GOT3 (cell line): ENCODE measurements around the gene PSMD14.

ENCODE experiments used
- DNase-seq: peaks from one replicate; lab custom pipeline; 2025; ENCODE audit warnings: mixed read lengths; lab: John Stamatoyannopoulos, UW

PSMD14 gene

DNA sequence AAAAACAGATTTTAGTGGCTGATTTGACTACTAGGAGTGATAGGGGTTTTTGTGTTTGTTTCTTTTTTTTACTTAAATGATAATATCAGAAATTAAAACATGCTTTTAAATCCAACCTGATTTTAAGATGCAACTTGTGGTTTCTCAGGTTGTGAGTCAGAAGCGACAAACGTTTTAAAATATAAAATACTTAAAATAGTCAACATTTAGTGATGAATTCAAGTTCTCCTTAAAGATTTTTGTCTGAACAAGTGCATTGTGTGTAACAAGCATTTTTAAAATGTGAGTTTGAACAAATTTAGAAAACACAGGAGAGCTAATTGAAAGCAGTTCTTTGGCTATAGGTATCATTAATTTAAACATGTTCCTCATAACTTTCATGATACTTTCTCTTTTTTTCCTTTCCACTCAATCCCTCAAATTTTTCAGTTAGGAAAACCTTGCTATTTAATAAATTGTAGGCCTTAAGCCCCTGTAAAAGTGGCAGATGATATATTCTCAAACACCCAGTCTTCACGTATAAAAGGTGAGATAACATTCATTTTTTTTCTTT is 111.5 kb downstream of the PSMD14 start:
- no peak for DNase-seq

DNA sequence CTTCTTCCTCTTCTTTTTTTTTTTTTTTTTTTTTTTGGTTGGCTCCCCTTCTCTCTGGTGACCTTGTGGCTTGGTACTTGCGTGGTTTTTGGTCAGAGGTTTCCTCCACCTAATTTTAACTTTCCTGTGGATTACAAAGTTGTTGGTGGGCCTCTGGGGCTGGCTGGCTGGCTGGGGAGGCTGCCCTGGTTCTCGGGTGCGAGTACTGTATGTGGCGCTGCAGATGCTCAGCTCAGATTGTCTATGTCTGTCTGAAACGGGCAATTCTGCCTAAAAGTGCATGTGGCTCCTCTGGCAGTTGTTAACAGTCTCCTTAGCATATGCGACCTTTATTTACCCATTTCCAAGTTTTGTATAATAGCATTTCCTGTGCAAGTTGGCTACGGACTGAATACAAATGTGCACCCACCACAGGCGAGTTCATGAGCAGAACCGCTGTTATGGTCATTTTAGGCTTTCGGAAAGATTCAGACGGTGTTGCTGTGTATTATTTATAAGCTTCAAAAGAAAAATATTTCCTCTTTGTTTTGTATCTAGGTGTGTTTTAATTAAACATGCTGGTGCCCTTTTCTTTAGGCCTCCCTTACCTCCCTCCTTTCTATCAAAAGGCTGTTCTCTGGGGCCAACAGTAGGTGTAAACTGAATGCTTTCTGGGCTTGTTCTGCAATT is 112.3 kb downstream of the PSMD14 start:
- DNase-seq, result no peak

DNA sequence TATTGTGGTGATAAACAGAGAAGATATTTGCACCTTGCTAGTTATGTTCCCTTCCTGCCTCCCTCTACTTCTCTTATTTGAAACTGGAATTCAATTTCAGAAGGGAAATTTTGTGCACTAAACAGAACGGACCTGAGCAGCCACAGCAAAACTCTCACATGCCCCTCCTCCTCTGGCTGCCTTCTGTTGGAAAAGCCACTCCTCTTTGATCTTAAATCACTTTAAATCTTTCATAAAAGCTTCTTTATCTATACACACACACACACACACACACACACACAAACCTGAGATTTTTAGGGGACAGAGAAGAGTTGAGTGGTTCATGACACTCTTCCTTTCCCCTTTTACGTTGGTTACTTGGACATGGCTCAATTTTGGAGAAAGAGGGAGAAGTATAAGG is 113.5 kb downstream of the PSMD14 start:
- DNase-seq, result no peak

DNA sequence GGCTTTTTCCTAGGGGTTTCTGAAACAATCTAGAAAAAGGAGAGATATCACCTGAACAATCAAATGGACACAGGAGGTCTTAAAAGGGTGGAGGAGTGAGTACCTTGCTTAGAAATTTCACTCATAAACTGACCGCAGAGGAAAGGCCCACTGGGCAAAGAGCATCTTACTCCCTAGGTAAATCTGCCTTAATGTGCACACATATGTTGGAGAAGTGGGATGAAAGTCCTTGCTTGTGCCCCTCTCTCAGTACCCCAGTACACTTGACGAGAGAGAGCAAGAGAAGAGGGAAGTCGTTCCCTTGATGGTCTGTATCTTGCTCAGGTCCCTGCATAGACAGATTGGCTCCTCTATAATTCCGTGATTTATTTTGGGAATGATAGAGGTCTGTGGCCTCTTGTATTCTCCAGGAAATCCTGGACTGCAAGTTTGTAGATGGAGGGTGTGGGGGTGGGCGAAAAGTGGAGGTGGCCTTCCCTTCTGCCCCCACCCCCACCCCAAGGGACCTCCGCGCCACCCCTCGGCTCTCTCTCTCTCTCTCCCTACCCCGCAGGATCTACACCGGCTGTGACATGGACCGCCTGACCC is 114.7 kb downstream of the PSMD14 start:
- DNase-seq, result no peak

DNA sequence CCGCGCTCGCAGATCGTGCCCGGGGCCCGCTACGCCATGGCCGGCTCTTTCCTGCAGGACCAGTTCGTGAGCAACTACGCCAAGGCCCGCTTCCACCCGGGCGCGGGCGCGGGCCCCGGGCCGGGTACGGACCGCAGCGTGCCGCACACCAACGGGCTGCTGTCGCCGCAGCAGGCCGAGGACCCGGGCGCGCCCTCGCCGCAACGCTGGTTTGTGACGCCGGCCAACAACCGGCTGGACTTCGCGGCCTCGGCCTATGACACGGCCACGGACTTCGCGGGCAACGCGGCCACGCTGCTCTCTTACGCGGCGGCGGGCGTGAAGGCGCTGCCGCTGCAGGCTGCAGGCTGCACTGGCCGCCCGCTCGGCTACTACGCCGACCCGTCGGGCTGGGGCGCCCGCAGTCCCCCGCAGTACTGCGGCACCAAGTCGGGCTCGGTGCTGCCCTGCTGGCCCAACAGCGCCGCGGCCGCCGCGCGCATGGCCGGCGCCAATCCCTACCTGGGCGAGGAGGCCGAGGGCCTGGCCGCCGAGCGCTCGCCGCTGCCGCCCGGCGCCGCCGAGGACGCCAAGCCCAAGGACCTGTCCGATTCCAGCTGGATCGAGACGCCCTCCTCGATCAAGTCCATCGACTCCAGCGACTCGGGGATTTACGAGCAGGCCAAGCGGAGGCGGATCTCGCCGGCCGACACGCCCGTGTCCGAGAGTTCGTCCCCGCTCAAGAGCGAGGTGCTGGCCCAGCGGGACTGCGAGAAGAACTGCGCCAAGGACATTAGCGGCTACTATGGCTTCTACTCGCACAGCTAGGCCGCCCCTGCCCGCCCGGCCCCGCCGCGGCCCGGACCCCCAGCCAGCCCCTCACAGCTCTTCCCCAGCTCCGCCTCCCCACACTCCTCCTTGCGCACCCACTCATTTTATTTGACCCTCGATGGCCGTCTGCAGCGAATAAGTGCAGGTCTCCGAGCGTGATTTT is 115.5 kb downstream of the PSMD14 start:
- no peak for DNase-seq

DNA sequence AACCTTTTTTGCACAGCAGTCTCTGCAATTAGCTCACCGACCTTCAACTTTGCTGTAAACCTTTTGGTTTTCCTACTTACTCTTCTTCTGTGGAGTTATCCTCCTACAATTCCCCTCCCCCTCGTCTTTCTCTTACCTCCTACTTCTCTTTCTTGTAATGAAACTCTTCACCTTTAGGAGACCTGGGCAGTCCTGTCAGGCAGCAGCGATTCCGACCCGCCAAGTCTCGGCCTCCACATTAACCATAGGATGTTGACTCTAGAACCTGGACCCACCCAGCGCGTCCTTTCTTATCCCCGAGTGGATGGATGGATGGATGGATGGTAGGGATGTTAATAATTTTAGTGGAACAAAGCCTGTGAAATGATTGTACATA is 116.2 kb downstream of the PSMD14 start:
- DNase-seq, result no peak

DNA sequence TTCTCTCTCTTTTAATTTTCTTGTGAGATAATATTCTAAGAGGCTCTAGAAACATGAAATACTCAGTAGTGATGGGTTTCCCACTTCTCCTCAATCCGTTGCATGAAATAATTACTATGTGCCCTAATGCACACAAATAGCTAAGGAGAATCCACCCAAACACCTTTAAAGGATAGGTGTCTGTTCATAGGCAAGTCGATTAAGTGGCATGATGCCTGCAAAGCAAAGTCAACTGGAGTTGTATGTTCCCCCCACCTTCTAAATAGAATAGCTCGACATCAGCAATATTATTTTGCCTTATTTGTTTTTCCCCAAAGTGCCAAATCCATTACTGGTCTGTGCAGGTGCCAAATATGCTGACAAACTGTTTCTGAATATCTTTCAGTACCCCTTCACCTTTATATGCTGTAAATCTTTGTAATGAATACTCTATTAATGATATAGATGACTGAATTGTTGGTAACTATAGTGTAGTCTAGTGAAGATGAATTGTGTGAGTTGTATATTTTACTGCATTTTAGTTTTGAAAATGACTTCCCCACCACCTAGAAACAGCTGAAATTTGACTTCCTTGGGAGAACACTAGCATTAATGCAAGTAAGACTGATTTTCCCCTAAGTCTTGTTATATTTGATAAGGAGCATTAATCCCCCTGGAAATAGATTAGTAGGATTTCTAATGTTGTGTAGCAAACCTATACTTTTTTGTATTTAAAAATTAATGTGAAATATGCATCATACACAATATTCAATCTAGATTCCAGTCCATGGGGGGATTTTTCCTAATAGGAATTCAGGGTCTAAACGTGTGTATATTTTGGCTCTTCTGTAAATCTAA is 116.9 kb downstream of the PSMD14 start:
- no peak for DNase-seq

DNA sequence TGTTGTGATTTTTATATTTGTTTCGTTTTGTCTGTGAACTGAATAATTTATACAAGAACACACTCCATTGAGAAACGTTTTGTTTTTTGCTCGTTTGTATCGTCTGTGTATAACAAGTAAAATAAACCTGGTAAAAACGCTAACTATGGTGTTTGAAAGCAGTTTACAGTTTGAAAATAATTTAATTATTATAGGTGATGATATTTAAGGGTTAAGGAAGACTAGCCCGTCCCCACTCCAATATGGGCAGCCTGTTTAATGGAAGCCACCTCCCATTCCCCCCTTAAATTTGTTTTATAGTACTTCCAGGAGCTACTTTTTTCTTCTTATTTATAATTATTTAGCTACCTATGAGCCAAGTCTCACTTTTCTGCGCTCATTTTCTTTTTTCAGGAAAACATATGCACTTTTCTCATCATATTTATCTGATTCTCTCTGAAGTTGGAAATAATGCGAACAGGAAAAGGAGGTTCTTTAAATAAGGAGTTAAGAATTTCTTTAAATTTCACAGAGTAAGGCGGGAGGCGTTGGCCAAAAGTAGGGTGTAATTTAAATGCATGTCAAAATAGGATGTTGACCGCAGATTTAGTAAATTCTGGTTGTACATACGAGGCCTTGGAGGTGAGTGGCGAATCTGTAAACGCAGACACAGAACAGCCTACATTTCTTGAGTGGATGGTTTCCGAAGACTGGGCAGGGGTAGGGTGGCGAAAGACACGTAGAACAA is 117.7 kb downstream of the PSMD14 start:
- no peak for DNase-seq

DNA sequence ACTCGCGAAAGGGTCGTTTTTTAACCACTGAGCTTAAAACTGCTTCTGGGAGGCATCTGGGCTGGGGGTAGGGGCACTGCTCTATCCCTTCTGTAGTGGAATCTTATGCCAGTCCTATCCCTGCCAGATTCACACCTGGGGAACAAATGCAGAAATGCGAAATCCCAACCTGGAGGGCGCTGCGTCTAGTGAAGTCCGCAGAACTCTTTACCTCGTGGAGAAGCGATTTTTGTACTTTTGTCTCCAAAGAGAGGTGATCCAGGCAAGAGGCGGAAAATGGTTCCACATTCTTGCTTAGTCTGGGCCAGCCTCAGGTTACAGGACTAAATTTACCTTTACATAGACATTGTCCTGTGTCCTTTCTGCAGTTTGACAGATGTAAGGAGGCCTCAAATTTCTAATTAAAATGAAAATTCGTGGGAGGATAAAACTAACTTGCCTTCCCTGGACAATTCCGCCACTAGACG is 118.3 kb downstream of the PSMD14 start:
- DNase-seq, result no peak

DNA sequence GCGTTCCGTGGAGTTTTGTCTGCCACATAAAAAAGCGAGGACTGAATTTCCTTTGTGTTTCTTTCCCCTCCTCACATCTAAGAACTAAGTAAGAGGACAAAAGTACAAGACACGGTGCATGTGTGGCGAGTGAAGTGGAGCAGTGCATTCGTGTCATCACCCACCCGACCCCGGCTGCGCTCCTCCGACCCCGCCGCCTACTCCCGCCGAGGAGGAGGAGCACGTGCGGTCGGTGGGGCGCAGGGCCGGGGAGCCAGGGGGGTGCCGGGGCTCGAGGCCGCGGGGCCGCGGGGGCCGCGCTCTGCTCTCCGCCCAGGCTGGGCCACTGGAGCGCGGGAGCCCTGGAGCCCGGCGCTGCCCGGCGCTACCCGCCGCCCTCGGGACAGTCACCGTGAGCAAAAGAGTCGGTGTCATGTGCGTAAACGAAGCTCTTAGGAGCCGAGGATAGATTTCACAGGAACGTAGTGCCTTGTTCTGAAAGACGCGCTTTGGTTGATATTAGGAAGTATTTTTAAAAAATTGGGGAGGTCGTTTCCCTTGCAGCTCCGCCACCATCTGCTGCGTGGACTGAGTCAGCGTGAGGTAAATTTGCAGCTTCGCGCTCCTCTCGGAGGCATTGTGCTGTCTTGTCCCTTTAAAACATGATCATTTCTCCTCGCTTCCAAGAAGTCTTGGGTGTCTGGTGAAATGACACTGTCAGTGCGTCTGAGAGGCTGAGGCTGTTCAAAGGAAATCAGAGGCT is 118.9 kb downstream of the PSMD14 start:
- no peak for DNase-seq

DNA sequence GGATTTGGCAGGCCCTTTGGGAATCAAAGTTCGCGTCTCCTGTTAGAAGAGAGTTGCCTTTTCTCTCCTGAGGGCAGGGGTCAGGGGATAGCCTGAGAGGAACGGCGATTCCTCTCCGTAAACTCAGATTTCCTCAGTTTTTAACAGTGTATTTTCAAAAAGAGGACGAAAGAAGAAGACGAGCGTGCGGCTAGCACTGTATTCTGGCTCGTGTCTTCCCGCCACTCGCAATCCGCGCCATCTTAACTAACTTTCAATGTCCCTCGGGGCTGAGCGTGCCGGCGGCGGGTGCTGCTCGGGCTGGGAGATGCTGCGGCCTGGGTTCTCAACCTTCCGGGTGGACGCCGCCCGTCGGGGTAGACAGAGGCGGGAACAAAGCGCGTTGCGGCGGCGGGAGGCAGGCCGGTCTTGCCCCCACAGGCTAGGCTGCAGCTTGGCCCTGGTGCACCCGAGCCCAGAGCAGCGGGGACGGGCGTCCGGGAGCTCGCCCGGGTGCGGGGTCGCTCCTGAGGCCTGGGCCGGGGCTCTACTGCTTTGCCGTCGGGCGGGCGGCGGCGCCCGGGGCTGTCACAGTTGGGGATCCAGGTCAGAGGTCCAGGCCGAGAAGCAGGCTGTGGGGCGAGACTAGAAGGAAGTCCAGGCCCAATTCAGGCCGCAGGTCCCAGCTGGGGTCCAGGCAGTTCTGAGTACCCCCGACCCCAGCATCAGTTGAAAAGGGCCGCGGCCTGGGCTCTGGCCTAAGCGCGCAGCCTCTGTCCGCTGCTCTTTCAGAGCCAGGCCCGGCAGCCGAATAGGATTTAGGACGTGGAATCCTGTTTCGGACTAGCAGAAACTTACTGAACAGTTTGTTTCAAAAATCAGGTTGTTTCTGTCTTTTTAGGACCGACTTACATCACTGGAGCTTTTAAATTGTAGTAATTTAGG is 119.7 kb downstream of the PSMD14 start:
- no peak for DNase-seq

DNA sequence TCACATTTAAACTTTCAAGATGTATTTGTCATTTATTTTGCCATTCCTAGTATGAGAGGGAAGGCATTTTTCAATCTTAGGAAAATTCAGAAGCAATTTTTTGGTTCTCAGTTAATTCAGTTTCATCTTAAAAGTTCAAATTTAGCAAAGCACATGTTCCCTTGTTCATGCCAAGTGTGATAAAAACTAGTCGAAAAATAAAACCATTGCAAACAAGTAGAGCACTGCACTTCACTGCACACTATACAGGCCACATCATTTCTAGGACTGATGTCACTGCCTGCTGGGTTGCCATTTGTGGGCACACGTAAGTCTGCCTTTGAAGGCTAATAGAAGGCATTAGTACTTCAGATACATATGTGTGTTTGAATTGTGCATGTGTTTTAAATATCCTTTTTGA is 122.2 kb downstream of the PSMD14 start:
- DNase-seq, result no peak

DNA sequence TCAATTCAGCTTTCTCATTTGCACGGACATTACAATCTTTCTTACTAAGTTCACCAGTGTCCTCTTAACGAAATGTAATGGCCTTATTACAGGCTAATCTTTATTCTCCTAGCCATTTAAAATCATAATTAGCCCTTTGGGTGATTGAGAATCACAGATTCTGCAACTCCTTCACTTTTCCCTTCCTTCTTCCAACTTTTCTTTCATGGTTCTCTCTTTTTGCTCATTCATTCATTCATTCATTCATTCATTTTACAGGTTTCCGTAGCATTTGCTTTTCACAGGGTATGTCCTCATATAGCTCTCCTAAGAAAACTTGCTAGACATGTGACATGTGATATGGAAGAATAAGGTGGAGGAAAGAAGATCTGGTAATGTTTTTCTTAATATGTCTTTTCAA is 123.9 kb downstream of the PSMD14 start:
- no peak for DNase-seq

DNA sequence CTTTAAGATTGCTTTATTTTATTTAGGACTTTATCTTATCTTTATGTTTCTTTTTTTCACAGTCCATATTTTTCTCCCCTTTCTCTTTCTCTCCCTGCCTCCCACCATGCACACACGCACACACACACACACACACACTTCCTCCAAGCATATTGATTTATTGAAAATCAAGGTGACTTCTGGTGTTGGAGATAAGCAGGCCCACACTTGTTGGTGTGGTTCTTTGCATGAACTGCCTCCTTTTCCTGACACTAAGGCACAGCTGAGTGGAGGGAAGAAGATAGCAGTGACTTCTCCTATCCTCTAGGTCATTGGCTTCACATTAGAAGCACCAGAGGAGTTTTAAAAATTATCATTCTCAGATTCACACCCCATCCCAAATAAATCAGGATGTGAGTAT is 125.9 kb downstream of the PSMD14 start:
- DNase-seq, result no peak

DNA sequence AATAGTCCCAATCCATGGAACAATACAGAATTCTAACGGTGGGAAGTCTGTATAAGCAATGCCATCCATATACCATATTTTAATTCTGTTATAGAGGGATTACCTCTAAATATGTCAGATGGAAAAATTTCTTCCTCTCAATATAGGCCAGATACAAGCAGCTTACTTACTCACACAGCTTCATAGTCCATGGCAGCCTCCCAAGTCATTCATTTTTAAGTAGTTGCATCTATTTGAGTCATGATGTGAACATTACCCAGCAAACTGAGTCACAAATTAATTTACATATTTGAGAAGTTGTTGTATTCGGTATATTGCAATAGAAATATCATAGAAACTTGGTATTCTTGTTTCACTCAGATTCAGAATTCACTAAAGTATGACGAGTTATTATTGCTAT is 128.2 kb downstream of the PSMD14 start:
- DNase-seq, result no peak

DNA sequence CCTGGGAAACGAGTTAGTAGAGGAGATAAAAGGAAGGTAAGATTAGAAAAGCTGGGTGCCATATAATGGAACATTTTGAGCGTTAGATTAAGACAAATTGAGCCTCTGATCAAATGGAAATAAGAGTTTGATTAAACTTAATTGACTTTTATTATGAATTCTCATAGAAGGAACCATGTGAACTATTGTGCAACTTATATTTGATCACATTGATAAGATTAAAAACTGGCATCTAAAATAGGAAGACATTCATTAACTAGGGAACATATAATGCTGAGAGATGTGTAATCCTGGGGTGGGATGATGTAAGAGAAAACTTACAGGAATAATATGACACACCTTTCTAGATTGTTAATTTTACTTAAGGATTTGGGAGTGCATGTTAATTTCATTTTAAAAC is 130.4 kb downstream of the PSMD14 start:
- DNase-seq, result no peak

DNA sequence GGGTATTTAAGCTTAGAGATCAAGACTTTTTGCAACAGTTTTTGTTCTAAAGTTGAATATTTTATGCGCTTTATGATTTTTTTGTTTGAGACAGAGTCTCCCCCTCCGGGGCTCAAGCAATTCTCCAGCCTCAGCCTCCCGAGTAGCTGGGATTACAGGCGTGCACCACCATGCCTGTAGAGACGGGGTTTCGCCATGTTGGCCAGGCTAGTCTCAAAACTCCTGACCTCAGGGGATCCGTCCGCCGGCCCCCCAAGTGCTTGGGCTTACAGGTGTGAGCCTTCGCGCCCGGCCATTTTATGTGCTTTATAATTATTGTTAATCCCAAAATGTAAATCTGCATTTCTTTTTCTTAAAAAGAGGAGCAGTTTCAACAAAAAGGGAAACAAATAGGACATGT is 136.9 kb downstream of the PSMD14 start:
- no peak for DNase-seq

DNA sequence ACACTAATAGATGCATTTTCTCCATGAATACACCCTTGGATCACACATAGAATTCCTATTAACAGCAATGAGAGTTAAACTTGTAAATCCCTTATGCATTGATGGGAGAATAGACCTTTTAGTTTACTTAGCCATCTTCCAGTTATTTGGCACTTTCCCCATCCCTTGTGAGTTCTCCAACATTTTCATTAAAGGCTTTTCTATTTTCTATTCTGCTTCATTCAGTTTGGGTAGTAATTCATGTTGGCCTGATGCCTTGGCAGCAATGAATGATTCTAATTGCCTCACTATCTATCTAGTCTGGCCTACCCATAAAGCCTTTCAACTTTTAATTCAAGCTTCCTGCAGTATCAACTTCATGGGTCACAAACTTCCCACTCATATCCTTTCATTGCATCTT is 140.2 kb downstream of the PSMD14 start:
- no peak for DNase-seq
